Measurements from ENCODE around the gene COL5A1.

The COL5A1 gene

DNA sequence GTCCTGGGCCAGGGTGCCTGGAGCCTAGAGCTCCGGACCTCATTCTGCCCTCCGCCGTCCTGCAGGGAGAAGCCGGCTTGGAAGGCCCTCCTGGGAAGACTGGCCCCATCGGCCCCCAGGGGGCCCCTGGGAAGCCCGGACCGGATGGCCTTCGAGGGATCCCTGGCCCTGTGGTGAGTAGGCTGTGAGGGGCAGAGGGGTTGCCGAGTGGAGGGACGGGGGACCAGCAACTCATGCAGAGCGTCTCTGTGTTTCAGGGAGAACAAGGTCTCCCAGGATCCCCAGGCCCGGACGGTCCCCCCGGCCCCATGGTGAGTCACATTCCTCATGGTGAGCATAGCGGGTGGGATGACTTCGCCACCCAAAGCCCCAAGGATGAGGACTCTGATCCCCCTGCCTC, 177.0 kb downstream of the COL5A1 start:
- DNase-seq (ENCODE audit: low spot score), result no peak

DNA sequence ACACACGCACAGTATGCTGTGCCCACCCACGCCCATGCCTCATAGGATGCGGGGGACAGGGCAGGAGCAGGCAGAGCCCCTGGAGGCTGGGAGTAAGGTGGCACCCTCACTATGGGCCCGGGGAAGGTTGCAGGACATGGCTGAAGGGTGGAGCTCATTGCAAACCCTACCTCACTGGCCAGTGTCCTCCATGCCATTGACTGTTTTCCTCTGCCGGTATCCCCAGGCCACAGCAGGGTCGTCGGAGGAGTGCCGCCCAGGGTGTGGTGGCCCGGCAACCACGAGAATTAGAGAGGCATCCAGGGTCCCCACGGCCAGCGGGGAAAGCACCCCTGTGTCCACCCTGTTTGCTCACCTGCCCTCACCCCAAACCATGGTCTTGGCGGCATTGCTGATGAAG, 179.3 kb downstream of the COL5A1 start:
- DNase-seq (ENCODE audit: low spot score), result no peak

DNA sequence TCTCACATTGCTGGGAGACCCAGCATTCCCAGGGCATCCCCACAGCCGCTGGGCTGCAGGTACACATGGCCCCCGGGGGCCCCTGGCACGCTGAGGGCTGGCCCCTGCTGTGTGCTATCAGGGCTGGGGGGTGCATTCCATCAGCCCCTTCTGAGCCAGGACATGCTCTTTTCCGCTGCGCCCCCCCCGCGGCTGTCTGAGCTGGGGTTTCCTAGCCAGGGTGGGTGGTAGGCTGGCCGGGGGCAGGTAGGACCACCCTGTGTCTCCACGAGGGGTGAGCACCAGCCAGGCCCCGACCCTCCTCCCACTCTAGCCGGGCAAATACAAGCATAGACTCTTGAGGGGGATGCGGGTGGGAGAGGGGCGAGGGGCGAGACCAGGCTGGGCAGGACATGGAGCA, 180.9 kb downstream of the COL5A1 start:
- no peak for DNase-seq (ENCODE audit: low spot score)

DNA sequence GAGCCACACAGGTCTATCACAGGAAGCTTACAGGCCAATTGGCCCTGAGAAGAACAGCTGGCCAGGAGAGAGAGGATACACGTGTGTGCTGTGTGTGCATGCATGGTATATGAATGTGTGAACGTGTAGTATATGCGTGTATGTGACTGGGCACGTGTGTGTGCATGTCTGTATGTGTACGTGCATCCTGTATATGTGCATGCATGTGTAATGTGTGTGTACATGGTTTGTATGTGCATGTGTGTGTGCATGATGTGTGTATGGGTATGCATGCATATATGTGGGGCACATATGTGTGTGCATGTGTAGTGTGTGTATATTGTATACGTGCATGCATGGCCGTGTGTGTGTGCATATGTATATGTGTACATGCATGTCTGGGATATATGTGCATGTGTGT, 182.0 kb downstream of the COL5A1 start:
- DNase-seq (ENCODE audit: low spot score), result no peak

DNA sequence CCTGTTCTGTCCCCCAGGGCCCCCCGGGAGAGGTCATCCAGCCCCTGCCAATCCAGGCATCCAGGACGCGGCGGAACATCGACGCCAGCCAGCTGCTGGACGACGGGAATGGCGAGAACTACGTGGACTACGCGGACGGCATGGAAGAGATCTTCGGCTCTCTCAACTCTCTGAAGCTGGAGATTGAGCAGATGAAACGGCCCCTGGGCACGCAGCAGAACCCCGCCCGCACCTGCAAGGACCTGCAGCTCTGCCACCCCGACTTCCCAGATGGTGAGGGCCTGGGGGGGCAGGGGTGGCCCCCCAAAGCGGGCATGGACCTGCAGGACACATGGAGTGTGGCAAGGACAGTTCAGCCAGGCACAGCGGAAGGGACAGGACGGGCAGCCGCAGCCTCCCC, 183.0 kb downstream of the COL5A1 start:
- DNase-seq (ENCODE audit: low spot score), result no peak

DNA sequence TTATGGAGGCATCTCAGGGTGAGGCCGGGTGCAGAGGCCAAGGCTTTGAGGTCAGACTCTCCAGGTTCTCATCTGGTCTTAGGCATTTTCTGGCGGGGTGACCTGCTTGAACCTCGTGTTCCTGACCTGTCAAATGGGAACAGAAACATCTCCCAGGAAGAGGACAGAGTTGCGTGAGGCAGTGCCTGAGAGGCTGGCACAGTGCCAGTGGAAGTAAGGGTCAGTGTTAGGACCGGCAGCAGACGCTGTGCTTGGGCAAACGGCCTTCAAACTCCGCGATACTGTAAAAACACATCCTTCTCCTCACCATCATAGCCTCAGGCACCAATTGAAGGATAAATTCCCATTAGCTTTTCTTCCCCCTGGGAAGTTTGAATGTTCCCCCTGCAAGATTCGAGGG, 183.4 kb downstream of the COL5A1 start:
- DNase-seq (ENCODE audit: low spot score), result no peak

DNA sequence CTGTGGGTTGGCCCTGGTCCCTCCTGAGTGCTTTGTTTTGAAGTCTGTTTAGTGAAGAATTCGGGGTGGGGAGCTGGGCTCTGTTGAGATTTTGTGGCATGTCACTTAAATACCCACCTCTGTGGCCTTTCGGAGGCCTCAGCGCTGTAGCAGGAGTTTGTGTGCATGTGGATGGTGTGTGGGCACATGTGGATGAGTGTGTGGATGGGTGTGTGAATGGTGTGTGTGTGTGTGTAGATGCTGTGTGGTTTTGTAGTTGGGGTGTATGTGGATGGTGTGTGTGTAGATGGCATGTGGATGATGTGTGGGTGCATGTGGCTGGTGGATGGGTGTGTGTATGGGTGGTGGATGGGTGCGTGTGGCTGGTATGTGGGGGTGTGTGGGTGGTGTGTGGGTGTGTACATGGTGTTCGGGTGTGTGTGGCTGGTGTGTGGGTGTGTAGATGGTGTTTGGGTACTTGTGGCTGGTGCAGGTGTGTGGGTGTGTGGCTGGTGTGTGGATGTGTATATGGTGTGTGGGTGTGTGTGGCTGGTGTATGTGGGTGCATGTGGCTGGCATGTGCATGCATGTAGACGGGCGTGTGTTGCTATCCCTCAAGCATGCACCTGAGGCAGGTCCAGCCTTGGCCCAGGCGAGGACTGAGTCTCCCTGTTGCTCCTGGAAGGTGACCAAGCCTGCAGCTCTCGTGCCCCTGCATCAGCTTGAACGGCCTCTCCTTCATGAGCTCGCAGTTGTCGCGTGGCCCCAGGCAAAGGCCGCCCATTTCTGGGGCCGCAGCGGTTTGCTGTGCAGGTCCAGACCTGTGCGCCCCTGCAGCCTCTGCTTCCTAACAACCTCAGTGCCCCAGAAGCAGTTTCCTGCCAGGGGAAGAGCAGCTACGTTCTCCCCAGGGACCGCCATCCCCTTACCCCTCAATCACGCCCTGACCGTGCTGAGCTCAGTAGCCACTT, 185.0 kb downstream of the COL5A1 start:
- no peak for DNase-seq (ENCODE audit: low spot score)

DNA sequence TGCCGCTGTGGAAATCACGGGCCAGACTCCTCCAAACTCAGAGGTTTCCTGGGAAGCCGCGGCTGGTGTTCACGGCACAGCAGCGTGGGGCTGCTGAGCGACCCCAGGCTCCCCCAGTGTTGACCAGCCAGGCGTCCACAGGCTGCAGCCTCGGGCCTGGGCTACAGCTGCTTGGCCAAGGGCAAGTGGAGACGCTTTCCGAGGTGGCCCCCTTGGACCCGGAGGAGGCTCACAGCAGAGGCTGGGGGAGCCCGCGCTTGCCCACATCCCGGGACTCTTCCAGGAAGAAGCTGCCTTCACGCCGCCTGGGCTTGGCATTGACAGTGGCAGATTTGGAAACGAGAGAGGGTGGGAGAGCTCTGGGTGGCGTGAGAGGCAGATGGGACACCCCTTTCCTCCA, 186.0 kb downstream of the COL5A1 start:
- no peak for DNase-seq (ENCODE audit: low spot score)

DNA sequence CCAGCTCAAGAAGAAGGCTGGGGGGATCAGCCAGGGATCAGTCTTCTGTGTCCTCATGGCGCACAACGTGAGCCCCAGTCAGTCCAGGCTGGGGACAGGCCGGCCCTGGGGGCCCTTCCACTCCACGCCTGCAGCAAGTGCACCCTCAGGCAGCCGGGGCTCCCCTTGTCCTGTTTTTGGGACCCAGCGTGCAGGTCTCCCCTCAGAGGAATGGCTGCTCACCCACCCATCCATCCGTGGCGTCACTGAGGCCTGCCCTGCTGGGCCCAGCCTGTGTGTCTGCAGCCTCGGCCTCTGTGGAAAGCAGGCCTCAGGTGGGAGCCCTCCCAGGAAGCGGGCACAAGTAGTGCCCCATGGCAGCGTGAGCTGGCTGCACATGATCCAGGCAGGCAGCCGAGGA, 186.4 kb downstream of the COL5A1 start:
- DNase-seq (ENCODE audit: low spot score), result no peak

DNA sequence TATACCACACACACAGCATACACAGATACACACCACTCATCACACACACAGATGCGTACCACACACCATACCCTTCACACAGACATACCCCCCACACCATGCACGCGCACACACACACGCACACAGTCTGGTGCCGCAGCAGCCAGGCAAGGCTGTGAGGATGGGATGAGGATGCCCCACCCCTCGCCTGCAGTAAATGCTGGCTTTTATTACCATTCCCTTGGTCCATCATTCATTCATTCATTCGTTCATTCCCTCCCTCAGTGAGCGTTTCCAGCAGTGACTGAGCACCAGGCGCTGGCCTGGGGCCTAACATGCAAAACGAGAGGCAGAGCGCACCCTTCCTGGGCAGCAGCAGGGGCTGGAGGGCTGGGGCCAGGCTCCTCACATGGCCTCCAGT, 187.3 kb downstream of the COL5A1 start:
- no peak for DNase-seq (ENCODE audit: low spot score)

DNA sequence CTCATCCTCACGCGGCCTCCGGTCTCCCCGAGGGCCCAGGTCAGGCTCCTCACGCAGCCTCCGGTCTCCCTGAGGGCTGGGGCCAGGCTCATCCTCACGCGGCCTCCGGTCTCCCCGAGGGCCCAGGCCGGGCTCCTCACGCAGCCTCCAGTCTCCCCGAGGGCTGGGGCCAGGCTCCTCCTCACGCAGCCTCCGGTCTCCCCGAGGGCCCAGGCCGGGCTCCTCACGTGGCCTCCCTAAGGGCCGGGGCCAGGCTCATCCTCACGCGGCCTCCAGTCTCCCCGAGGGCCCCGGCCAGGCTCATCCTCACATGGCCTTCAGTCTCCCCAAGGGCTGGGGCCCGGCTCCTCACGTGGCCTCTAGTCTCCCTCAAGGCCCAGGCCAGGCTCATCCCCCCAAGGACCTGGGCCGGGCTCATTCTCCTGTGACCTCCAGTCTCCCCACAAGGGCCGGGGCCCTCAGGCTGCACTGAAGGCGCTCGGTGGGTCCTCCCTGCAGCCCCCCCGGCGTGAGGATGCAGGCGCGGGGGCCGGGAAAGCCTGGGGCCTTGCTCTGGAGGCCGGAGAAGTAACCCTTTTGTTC, 187.8 kb downstream of the COL5A1 start:
- DNase-seq (ENCODE audit: low spot score), result no peak

DNA sequence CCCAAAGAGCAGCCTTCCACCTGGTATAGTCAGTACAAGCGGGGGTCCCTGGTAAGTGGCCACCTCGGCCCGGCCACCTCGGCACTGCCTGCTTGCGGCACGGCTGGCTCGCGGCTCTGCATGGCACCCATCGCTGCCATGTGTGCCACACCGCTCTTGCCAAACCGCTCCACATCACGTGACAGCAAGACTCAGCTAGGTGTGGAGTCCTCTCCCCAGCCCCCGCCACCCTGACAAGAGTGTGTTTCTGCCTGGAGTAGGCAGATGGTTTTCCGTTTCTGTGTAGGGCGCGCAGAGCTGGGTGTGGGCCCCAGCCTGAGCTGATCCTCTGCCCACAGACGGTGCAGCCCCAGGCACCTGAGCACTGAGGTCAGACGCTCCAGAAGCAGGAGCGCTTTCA, 188.5 kb downstream of the COL5A1 start:
- DNase-seq (ENCODE audit: low spot score), result no peak

DNA sequence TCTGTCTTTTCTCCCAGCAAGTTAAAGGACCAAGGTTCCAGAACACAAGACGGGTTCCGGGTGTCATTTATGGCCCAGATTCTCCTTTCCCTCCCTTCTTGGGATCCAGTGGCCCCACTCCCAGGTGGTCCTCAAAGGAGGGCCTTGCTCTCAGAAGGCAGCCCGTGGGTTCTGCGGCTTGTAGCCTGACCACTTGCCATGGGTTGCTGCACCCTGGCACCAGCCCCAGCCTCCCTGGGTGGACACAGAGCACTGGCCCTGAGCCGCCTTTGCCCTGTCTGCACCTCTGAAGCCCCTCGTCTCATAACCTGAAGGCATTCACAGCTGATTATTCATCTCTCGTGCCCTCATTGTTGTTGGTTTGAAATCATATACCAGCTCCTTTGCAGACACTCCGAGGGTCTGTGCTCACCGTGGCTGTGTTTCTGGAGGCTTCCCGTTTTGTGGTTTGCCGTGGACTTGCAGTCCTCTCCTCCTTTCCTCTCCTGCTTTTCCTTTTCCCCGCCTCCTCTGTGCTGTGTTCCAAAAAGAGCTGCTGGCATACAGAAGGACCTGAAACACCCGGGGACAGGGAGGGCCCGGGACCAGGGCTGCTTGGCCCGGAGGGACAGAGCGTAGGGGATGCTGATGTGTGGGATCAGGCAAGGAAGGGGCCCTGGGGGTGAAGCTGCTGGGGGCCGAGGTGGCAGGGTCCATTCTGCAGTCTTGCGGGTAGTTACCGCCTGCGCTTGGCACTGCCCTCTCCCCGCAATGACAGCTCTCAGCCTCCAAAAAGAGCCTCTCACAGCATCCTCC, 189.5 kb downstream of the COL5A1 start:
- no peak for DNase-seq (ENCODE audit: low spot score)

DNA sequence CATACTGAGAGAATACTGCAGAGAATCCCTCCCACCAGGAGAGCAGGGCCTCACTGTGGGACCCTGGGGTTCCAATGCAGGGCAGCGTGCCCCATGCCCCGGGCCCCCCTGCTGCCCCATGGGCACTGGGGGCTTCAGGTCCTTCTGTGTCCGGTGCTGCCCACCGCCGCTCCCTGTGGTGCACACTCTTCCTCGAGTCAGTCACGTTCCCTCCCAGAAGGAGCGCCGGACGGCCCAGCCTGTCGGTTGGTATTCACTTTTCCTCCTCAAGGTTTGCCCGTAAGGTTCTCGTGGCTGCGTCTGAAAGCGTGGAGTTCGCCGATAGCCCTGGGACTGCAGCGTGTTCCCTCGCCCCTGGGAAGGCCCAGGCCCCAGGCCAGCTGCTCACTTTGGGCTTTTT, 190.9 kb downstream of the COL5A1 start:
- no peak for DNase-seq (ENCODE audit: low spot score)

DNA sequence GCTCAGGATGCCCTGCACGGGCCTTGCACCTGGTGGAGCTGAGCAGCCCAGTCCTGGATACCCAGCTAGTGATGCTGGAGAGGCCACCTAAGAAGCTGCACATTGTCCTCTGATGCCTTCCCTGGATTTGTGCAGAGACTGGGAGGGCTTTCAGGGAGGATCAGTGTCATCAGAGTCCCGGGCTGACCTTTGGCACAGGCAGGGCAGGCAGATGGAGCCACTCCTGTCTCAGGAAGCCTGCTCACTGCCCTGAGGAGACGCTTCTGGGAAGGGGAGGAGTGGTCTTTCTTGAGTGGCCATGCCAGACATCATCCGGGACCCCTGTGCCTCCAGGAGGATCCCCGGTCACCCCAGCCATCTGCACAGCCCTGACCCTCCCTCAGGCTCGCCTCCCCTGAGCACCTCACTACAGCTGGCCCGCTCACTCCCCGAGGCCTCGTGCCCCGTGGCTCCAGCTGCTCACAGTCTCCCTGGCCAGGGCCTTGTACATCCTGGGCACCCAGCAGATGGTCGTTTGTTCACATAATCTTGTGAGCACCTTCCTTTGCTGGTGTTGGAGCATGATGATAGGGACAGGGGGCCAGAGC, 191.8 kb downstream of the COL5A1 start:
- no peak for DNase-seq (ENCODE audit: low spot score)

DNA sequence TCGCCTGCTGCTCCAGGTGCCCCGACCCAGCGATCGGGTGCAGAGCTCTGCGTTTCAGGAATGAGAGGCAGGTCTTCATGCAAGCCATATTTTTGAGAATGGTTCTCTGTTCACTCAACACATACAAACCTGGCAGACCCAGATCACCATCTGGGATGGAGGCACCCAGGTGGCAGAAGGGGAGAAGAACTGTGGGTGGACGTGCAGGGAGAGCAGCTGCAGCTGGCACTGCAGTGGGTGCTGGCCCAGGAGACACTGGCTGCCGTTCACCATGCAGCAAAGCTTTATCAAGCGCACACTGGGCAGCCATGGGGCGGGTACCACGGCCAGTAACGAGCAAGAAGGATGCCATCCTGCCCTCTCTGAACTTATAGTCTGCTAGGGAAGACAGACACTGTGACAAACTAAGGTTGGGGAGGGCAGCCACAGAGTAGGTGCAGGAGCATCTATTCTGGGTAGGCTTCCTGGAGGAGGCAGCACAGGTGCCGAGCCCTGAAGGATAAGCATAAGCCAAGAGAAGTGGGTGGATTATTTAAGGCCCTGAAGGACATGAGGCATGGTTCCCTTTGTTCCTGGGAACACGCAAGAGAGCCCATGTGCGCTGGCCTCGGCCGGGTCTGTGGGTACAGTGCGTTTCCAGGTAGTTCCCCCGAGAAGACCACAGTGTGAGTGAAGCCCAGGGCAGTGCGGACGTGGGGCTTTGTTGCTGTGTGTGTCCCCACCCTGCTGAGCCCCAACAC, 192.8 kb downstream of the COL5A1 start:
- no peak for DNase-seq (ENCODE audit: low spot score)

DNA sequence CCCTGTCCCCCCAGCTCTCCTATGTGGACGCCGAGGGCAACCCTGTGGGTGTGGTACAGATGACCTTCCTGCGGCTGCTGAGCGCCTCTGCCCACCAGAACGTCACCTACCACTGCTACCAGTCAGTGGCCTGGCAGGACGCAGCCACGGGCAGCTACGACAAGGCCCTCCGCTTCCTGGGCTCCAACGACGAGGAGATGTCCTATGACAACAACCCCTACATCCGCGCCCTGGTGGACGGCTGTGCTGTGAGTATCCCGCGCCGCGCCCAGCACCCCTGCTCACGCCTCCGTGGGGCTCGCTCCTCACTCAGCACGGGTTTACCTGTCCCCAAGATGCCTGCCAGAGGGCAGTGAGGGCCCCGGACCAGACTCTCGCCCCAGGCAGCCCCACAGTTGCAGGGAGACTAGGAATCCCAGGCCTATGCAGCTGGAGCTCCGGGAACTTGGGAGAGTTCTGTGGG, 193.4 kb downstream of the COL5A1 start:
- no peak for DNase-seq (ENCODE audit: low spot score)

DNA sequence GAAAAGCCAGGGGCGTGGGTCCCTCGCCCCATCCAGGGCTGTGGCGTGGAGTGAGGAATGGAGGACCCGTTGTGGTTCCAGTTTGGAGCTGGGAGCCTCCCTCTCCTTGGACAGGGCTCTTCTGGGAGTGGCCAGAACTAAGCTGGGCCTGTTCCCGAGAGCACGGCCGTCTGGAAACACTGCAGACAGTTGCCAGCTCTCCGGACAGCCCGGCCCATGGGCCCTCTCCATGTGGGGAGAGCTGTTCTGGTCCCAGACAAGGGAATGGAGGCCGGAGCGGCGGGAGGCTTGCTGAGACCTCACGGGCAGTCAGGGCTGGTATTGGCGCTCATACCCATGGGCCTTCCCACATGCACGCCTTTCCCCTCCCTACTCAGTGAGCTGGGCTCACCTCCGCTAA, 193.8 kb downstream of the COL5A1 start:
- DNase-seq (ENCODE audit: low spot score), result no peak

DNA sequence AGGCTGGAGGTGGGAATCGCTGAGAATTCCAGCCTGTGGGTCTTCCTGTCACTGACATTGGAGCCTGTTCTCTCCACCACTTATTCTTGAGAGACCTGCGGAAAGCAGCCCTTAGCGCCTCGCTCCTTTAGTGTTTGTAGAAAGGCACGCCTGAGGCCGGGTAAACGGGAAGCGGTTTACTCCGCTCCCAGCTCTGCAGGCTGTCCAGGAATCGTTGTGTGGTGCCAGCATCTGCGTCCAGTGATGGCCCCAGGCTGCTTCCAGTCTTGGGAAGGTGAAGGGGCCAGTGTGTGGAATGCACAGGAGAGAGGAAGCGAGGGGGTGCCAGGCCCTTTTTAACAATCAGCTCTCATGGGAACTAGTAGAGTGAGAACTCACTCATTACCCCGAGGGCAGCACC, 194.4 kb downstream of the COL5A1 start:
- DNase-seq (ENCODE audit: low spot score), result no peak

DNA sequence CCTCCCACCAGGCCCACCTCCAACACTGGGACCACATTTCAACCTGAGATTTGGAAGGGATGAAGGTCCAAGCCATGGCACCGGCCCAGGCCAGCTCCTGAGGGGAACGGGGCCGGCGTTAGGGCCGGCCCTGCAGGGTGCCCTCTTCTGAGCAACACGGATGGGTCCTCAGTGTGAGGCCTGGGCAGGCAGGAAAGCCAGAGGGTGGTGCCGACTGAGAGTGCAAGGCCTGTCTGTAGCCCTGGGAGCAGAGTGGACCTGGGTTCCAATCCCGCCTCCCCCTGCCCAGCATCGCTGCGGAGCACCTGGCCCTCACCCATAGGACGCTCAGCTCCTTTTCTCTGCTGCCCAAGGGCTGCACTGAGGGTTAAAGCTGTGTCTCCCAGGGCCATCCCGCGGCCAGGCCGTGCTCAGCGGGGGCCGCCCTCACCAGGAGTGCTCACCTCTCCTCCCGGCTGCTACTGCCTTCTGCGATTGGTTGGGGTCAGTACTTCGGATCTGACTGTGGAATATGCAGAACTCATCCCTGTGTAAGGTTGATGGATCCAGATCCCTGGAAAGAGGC, 194.9 kb downstream of the COL5A1 start:
- no peak for DNase-seq (ENCODE audit: low spot score)

DNA sequence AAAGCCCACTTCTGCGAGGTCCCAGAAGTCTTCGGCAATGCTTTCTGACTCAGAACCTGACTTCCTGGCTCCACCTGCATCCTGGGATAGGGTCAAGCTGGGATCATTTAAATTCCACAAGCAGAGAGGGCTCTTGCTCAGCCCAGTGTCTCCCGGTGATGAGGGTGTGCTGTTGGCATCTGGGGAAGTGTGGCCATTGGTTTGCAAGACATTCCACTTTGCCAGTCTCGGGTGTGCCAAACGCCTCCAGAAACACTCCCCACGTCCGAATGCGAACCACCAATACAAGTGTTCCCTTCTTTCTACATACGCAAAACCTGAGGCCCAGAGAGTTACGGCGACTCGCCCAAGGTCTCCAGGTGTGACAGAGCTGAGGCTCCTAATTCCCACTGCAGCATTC, 195.9 kb downstream of the COL5A1 start:
- DNase-seq (ENCODE audit: low spot score), result no peak

All from COLO829 (cell line).